Amniotic epithelial cell (primary cell): ENCODE data around the gene KCNE5.
"Not testable (repeated sequence)": the region's sequence is repeated elsewhere in the genome, so short reads cannot be mapped to it uniquely, and the experiment has no call there.

Source experiments
- DNase-seq: peaks from one replicate; pipeline ENCODE4 v3.0.0-alpha.2; 2010; ENCODE audit warnings: low read depth

KCNE5 gene

GRCh38 chrX:109601486-109601885 is 23.5 kb downstream of the KCNE5 start:
- DNase-seq, result no peak

GRCh38 chrX:109600237-109600651 is 24.7 kb downstream of the KCNE5 start:
- peak; percentile 24 for DNase-seq

- no peak for DNase-seq
These were observed 29.0 kb downstream of the KCNE5 start for GRCh38 chrX:109596015-109596414.

- no peak for DNase-seq
These were observed 34.8 kb downstream of the KCNE5 start for GRCh38 chrX:109590176-109590575.

- no peak for DNase-seq
These were observed 39.5 kb downstream of the KCNE5 start for GRCh38 chrX:109585488-109585887.

- no peak for DNase-seq
These were observed 46.1 kb downstream of the KCNE5 start for GRCh38 chrX:109578916-109579315.

- no peak for DNase-seq
These were observed 47.9 kb downstream of the KCNE5 start for GRCh38 chrX:109577055-109577454.

GRCh38 chrX:109576083-109576482 is 48.9 kb downstream of the KCNE5 start:
- not testable (repeated sequence) for DNase-seq
